Hepatocyte (in vitro differentiated cells): Measurements from ENCODE around the gene ADCY2.

ENCODE experiments used
- CTCF ChIP-seq: fragments of 200-600 bp; sonication (generic); IDR thresholded peaks from 2 replicates; pipeline ENCODE4 v1.5.1; 2016; ENCODE audit warnings: antibody characterized with exemption, mild to moderate bottlenecking; ENCODE audit not compliant: poor library complexity
- EZH2 ChIP-seq: fragments of 200-600 bp; sonication (generic); IDR thresholded peaks from 2 replicates; pipeline ENCODE4 v1.6.1; 2016; ENCODE audit warnings: antibody characterized with exemption, mild to moderate bottlenecking, borderline replicate concordance

- TF ChIP-seq EZH2 (no peak), CTCF (no peak)
Measured at GRCh38 chr5:7662289-7662688, 266.4 kb downstream of the ADCY2 start.
